Esophagus squamous epithelium (tissue), 4 donors: Measurements from ENCODE around the gene KRT33B.

Source experiments
- CTCF ChIP-seq, 6 experiments: fragments of 450-650 bp in 4 of 6; fragments of 200-600 bp in 2 of 6; sonication (generic) in 2 of 6; IDR thresholded peaks; one replicate each; pipeline ENCODE4 v1.5.1; 2016 to 2019; ENCODE audit warnings: antibody characterized with exemption in 6 of 6, mild to moderate bottlenecking in 4 of 6, moderate library complexity in 4 of 6
- POLR2A ChIP-seq, 4 donors: fragments of 450-650 bp; IDR thresholded peaks; one replicate each; pipeline ENCODE4 v1.6.1; 2017; ENCODE audit warnings: antibody characterized with exemption in 4 of 4, mild to moderate bottlenecking in 4 of 4, moderate library complexity in 3 of 4

GRCh38 chr17:41322094-41322902, 47.3 kb downstream of the KRT33B start:
- TF ChIP-seq CTCF (IDR thresholded peaks at IDR 0.05) (peak in 5 of 6 experiments; percentile 76 to 91 (median 86)), POLR2A (IDR thresholded peaks at IDR 0.05) (no peak)
